Cerebellar nuclear complex (tissue), 1 donor: ENCODE measurements around the gene PRMT5.
A peak's percentile ranks its signal among the peaks of the same experiment; 100 is the strongest.
"Not testable (repeated sequence)": the region's sequence is repeated elsewhere in the genome, so short reads cannot be mapped to it uniquely, and the experiment has no call there.

ENCODE experiments used
- DNase-seq, 2 experiments: peaks; one replicate each; lab custom pipeline; 2025; lab: John Stamatoyannopoulos, UW

The PRMT5 gene

GRCh38 chr14:22929104-22929960, at the start of gene PRMT5:
Gene PRMT5 (minus strand): TSS chr14:22929376. CDS start chr14:22929361, 15 bp downstream.
- DNase-seq: peak; percentile 95 to 100

GRCh38 chr14:22978487-22978837, 49.3 kb upstream of the PRMT5 start:
- no peak for DNase-seq

- DNase-seq: no peak
Observed at GRCh38 chr14:22977684-22978486, 48.7 kb upstream of the PRMT5 start.

- DNase-seq: no peak
Observed at GRCh38 chr14:22977434-22977683, 48.2 kb upstream of the PRMT5 start.

GRCh38 chr14:22976620-22977433, 47.7 kb upstream of the PRMT5 start:
- no peak for DNase-seq

- DNase-seq: no peak
Observed at GRCh38 chr14:22974530-22975313, 45.5 kb upstream of the PRMT5 start.

- no peak for DNase-seq
Observed at GRCh38 chr14:22973217-22974032, 44.2 kb upstream of the PRMT5 start.

- DNase-seq: no peak
Observed at GRCh38 chr14:22972313-22972930, 43.2 kb upstream of the PRMT5 start.

- DNase-seq: no peak
Observed at GRCh38 chr14:22971152-22971551, 42.0 kb upstream of the PRMT5 start.

GRCh38 chr14:22966783-22967269, 37.6 kb upstream of the PRMT5 start:
- DNase-seq: no peak

GRCh38 chr14:22965916-22966782, 37.0 kb upstream of the PRMT5 start:
- DNase-seq: not testable (repeated sequence)

GRCh38 chr14:22962061-22962676, 33.0 kb upstream of the PRMT5 start:
- DNase-seq: no peak

GRCh38 chr14:22955702-22956569, 26.8 kb upstream of the PRMT5 start:
- DNase-seq: no peak

GRCh38 chr14:22952418-22952817, 23.2 kb upstream of the PRMT5 start:
- no peak for DNase-seq

- not testable (repeated sequence) for DNase-seq
Observed at GRCh38 chr14:22951795-22952194, 22.6 kb upstream of the PRMT5 start.

GRCh38 chr14:22945642-22946041, 16.5 kb upstream of the PRMT5 start:
- no peak for DNase-seq

GRCh38 chr14:22939684-22940083, 10.5 kb upstream of the PRMT5 start:
- no peak for DNase-seq

GRCh38 chr14:22935156-22935555, 6.0 kb upstream of the PRMT5 start:
- DNase-seq: no peak
